ENCODE data around the gene WDR46.
A peak's percentile ranks its signal among the peaks of the same experiment; 100 is the strongest.
"Not testable (repeated sequence)": the region's sequence is repeated elsewhere in the genome, so short reads cannot be mapped to it uniquely, and the experiment has no call there.

WDR46 gene

DNA sequence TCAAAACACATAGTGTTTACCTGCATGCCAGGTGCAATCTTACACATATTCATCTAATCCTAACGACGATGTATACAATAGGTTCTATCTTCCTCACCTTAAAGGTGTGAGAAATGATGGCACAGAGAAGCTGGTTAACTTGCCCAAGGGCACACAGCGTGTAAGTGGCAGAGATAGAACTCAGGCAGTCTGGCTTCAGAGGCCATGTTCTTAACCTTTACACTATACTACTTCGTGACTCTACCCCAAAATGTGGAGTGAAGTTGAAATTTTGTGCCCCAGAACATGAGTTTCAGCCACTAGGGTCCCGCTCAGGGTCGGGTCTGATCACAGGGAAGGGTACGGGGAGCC is 17.9 kb downstream of the WDR46 start:
- no peak for DNase-seq (ENCODE audit: low spot score)

DNA sequence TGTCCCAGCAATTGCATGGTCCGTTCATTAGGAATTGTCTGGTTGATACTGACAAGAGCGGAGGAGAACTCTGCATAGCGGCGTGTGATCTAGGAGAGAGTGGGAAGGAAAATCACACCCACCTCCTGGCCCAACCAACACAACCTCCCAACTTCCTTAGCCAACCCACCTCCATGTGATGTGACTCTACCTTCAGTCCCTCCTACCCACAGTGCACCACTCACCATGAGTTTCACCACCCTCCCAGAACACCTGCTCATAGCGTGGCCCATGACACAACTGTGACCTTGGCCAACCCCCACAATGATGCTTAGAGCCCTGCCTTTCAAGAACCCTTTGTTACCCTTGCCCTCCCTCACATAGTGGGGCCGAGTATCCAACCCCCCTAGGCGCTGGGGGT is 25.0 kb downstream of the WDR46 start:
- no peak for DNase-seq (ENCODE audit: low spot score)

DNA sequence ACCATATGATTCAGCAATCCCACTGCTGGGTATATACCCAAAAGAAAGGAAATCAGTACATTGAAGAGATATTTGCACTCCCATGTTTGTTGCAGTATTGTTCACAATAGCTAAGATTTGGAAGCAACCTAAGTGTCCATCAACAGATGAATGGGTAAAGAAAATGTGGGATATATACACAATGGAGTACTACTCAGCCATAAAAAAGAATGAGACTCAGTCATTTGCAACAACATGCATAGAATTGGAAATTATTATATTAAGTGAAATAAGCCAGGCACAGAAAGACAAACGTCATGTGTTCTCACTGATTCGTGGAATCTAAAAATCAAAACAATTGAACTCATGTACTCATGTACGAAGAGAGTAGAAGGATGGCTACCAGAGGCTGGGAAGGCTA is 26.5 kb downstream of the WDR46 start:
- not testable (repeated sequence) for DNase-seq (ENCODE audit: low spot score)

DNA sequence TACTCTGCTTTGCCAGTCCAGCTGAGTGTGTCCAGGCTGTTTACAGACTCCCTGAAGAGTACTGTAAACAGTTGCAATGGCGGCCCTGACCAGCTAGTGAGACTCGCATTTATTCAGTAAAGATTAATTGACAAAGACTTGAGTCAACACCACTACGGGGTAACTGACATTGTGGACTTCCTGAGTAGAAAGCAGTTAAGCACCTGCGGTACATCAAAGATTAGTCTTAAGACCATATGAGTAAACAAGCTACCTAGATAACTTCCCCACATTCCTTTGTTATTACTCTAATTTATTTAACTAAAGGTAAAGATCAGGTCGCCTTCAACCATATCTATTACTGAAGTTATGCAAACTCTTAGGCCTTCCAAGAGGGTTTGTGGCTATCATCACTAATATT is 30.0 kb downstream of the WDR46 start:
- DNase-seq (ENCODE audit: low spot score): no peak

DNA sequence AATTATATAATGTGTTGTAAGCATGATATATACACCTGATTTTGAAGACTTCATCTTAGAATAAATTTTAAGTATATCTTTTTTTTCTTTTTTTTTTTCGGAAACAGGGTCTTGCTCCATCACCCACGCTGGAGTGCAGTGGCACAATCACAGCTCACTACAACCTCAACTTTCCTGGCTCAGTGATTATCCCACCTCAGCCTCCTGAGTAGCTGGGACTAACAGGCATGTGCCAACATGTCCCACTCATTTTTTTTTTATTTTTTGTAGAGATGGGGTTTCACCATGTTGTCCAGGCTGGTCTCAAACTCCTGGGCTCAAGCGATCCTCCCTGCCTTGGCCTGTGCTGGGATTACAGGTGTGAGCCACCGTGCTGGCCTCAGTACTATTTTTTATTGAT is 34.4 kb downstream of the WDR46 start:
- no peak for DNase-seq (ENCODE audit: low spot score)

DNA sequence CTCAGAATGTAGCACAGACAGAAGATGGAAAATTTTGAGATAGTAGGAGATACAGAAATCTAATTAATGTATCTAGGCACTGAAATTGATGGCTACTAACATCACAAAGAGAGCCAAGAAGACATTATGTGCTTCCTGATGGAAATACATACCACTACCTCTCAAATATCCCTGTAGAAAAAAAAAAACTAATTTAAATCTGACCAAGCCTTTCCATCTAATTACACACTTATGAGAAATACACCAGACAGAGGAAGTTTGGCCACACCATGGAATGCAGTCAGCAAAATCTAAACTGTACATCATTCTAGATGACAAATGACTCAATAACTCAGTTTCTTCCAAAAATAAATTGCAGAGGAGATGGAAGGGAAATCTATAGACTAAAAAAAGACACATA is 36.3 kb downstream of the WDR46 start:
- DNase-seq (ENCODE audit: low spot score): no peak

DNA sequence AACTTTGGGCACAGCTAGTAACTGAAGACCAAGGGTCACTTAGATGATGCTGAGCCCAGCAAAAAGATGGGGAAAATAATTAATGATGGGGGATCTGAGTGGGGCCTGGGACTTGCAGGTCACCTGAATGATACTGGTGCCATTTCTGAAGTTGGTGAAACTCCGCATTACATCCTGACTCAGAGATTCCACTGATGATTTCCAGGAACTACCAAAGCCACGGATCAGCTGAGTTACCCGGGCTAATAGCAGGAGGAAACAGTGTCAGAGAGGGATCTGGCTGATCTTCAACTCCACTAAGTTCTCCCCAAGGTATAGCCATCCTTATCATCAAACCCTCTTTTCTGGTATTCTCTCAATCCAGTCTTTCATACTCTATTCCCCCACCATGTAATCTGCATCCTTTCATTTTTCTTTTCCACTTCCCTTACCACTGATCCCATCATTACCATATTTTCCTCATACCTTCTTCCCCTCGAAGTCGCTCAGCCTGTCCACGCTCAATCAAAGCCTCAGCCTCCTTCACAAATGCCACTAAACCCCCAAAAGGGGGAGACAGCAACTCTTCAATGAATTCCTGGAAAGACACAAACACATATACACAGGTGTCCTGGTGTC is 37.5 kb downstream of the WDR46 start:
- DNase-seq (ENCODE audit: low spot score): peak; percentile 22

DNA sequence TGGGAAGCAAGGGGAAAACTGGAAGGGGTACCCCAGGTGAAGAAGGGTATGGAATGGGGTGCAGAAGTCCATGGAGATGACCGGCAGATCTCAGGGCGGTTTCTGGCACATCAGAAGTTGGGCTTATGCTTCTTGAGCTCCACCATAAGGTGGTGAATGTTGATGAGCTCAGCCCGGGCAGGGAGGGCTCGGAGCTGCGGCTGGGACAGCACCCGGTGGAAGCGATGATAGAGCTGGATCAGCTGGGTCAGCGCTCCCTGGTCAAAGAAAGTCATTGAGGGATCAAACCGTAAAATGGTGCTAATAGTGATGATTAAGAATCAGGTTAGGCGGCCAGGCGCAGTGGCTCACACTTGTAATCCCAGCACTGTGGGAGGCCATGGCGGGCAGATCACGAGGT is 38.3 kb downstream of the WDR46 start:
- peak; percentile 61 for DNase-seq (ENCODE audit: low spot score)

DNA sequence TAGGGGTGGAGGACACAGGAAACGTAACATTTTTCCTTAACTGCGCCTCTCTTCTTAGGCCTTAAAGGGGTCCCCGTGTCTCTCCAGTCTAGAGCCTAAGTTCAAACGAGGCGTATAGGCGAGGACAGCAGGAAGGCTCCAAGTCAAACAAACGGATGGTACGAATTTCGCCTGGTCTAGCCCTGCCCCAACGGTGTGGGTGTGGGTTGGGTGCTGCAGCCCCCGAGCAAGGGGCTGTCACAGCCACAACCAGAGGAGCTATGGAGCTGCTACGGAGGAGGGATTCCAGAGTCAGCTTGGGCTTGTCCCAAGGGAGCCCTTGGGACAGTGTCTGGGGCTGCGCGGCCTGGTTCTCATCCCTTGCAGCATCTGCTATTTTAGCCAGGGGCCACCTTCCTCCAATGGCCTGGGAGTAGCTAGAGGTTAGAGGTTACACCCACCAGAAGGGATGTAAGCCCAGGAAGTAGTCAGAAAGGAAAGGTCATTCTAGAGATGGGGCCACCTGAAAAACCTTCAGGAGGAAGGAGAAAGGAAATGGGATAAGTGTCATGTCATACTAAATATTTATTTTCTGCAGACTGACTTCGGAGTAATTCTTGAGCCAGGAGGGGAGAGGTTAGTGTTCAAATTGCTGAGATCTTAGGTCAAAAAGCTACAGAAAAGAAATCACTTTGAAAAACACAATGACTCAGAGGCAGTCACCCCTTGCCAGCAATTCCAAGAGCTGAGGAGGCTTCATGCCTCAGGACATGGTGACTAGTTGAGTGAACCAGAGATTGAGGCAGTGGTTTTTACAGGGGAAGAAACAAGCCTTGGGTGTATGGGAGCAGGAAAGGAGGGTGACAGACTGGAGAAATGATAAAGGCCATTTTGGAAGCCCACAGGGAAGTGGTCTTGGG is 39.1 kb downstream of the WDR46 start:
- DNase-seq (ENCODE audit: low spot score): peak; percentile 5

DNA sequence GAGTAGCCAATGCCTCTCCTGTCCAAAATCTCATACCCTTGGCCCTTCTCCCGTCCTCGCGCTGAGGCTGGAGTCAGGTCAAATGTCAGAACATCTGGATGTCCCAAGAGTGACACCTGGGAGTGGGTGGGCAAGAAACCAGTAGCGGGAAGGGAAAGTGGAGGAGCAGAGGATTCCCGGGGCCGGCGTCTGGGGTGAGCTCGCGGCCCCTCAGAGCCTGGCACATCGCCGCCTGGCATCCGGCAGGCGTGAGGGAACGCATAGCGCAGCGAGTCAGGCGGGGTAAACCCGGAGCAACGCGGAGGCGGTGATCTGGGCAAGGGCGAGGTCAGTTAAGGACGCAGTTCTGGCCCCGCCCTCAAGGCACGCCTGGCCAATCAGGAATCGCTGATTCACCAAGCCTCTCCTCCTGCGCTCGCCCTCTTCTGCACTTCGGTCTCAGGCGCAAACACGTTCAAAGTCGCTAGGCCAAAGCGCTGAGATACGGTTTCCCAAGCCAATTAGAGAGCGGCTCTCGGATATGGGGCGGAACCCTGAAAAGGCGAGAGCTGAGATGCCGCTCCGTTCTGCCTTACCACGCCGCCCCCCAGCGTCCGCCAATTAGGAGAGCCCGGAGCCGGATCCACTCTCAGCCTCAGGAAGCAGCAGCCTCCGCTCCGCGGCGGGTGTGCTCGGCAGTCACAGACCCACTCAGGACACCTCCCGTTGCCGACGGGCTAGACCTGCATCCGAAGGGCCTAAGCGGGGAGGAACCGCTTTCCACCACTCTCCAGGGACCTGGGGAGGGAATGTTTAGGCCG is 39.9 kb downstream of the WDR46 start:
- peak; percentile 93 for DNase-seq (ENCODE audit: low spot score)

DNA sequence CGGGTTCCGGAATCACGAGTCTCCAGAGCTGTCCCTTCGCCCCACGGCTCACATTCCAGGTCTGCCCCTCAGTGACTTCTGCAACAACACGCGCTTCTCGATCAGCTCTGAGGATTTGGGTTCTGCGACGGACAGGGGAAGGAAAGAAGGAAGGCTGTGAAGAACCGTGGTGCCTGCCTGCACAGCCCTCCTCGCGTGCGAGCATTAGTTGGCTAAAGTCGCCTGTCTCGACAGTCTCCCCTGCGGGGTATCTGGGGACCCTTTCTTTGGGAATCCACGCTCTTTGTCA is 40.5 kb downstream of the WDR46 start:
- DNase-seq (ENCODE audit: low spot score): no peak

DNA sequence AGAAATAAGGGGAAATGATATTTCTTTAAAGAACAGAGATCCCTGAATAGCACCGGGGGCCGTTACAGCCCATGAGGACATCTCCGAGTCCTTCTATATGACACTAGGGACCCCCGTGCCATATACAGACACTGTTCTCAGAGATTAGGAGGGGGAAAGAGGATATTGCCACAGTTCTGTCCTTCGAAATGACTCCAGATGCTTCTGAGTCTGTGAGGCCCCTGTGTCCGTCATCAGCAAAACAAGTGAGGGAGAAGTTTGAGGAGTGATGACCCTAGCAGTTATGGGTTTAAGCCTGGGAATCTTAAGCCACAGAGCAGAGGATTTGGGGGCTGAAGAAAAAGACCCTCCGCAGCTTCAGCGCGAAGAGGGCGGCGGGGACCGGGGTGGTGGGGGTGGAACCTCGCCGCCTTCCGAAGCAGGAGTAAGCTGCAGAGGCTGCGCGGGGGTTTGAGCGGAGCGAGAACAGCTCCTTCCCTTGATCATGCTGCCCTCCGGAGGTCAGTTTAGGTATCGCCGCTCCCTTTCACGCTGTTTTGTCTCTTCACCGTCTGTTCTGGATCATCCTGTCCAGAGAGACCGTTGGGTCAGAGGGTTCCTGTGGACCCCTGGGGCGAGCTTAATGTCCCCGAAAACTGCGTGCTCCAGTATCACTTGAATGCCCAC is 40.9 kb downstream of the WDR46 start:
- DNase-seq (ENCODE audit: low spot score): peak; percentile 92

DNA sequence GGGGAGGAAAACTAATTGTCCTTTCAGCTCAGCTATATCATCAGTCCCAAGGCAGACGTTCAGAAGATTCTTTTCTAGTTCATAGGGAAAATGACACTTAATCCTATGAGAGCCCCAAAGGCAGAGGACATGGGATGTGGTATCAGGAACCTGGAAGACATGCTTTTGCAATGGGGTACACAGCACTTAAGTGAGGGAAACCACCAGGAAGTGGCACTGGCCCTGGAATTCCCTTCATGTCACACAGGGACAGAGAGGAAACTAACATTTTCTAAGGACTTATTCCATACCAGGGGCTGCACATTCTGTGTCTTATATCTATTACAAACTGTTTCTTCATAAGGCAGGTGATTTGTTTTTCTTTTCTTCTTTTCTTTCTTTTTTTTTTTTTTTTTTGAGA is 45.6 kb downstream of the WDR46 start:
- no peak for DNase-seq (ENCODE audit: low spot score)

DNA sequence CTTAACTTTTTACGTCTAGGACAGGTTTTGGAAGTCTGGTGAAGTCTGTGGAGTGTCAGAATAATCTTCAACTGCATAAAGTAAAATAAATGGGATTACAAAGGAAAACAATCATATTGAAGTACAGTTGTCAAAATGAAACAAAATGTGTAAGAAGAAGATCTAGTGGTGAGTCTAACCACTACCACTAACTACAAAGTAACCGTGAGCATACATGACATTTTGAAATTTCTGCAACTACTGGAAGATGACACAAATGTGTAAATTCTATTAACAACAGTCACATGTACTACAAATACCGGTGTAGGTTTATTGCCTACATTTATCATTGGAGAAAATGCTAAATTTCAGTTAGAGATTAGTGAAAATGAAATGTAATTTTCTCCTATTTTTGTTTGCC is 47.1 kb downstream of the WDR46 start:
- no peak for DNase-seq (ENCODE audit: low spot score)

DNA sequence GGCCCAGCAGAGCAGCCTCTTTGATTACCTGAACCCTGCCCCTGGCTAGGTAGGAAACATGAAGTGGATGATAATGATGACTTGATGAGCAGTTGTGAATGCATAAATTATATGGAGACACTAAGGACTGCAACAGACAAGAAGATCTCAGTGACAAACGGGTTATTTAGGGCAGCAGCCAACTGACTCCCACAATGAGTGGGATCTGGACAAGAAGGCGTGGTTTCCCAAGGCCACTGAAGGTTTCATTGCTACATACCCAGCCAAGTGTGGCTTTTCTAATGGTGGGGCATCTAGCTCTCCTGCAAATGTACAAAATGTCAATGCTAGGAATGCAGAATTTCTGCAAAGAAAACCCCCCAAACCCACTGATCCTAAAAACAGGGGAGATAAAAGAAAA is 51.3 kb downstream of the WDR46 start:
- no peak for DNase-seq (ENCODE audit: low spot score)

DNA sequence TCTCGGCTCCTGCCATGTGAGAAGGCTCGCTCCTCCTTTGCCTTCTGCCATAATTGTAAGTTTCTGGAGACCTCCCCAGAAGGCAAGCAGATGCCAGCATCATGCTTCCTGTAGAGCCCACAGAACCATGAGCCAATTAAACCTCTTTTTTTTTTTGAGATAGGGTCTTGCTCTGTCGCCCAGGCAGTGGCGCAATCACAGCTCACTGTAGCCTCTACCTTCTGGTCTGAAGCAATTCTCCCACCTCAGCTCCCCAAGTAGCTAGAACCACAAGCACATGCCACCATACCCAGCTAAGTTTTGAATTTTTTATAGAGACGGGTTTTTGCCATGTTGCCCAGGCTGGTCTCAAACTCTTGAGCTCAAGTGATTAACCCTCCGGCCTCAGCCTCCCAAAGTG is 52.2 kb downstream of the WDR46 start:
- DNase-seq (ENCODE audit: low spot score): no peak

DNA sequence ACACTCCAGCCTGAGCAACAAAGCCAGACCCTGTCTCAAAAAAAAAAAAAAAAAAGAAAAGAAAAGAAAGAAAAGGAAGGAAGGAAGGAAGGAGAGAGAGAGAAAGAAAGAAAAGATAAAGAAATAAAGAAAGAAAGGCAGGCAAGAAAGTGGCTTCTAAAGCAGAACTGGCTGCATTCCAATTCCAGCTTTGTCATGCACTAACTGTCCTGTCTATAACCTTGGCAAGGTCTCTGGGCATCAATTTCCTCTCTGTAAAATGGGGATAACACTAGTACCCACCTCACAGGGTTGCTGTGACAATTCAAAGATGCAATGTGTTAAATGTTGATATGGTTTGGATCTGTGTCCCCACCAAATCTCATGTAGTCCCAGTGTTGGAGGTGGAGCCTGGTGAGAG is 52.7 kb downstream of the WDR46 start:
- no peak for DNase-seq (ENCODE audit: low spot score)

DNA sequence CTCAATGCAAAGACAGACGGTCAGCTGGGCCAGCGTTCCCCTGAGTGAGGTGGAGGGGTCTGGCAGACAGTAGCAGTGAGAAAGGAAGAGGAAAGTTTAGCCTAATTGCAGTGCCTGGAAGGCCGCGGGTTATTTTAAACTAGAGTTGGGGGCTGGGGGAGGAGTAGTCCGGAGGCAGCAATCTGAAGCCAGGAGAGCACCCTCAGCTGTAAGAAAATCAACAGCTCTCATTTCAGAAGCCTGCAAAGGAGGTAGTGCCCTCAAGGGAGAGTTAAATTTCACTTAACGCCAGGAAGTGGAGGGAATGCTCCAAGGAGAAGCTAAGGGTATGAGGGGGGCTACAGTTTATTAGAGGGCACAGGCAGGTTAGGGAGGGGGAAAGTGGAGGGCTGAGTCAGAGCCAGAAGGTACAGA is 53.8 kb downstream of the WDR46 start:
- no peak for DNase-seq (ENCODE audit: low spot score)
